Smooth muscle cell (in vitro differentiated cells): ENCODE results near the gene BRF1. TPM values are rescaled to one million over a fixed set of nuclear protein-coding genes. Genes with fewer than 3 reads are reported as not detected.

Experiments
- DNase-seq: peaks from one replicate; lab custom pipeline; 2025; ENCODE audit not compliant: unreplicated experiment; lab: John Stamatoyannopoulos, UW
- H2AFZ ChIP-seq: fragments of 200-600 bp; sonication (generic); 2 replicates; pipeline ENCODE4 v1.6.0; 2016; ENCODE audit warnings: antibody characterized with exemption, low read depth, mild to moderate bottlenecking
- H3F3A ChIP-seq: fragments of 200-600 bp; sonication (generic); 2 replicates; pipeline ENCODE4 v1.6.0; 2017; ENCODE audit warnings: antibody characterized with exemption, low read depth
- H3K27ac ChIP-seq: fragments of 200-600 bp; sonication (generic); 2 replicates; pipeline ENCODE4 v1.5.1; 2016; ENCODE audit warnings: low read depth, mild to moderate bottlenecking
- H3K27me3 ChIP-seq: fragments of 200-600 bp; sonication (generic); 2 replicates; pipeline ENCODE4 v1.6.1; 2016; ENCODE audit warnings: low read depth, mild to moderate bottlenecking
- H3K36me3 ChIP-seq: fragments of 200-600 bp; sonication (generic); 2 replicates; pipeline ENCODE4 v1.5.1; 2016; ENCODE audit warnings: low read depth
- H3K4me1 ChIP-seq: fragments of 200-600 bp; sonication (generic); 2 replicates; pipeline ENCODE4 v1.5.1; 2016; ENCODE audit warnings: low read depth
- H3K4me2 ChIP-seq: fragments of 200-600 bp; sonication (generic); 2 replicates; pipeline ENCODE4 v1.6.0; 2016; ENCODE audit warnings: mild to moderate bottlenecking
- H3K4me3 ChIP-seq: fragments of 200-600 bp; sonication (generic); 2 replicates; pipeline ENCODE4 v1.5.1; 2016; ENCODE audit warnings: mild to moderate bottlenecking
- H3K79me2 ChIP-seq: fragments of 200-600 bp; sonication (generic); 2 replicates; pipeline ENCODE4 v1.6.0; 2016; ENCODE audit warnings: low read depth, mild to moderate bottlenecking
- H3K9ac ChIP-seq: fragments of 200-600 bp; sonication (generic); 2 replicates; pipeline ENCODE4 v1.6.0; 2016; ENCODE audit warnings: low read depth
- H3K9me3 ChIP-seq: fragments of 200-600 bp; sonication (generic); replicated peaks from 2 replicates; pipeline ENCODE4 v1.5.1; 2016; ENCODE audit warnings: low read depth
- H4K20me1 ChIP-seq: fragments of 200-600 bp; sonication (generic); 2 replicates; pipeline ENCODE4 v1.6.0; 2016; ENCODE audit warnings: low read depth
- WGBS: methylation state at CpG from one replicate; pipeline ENCODE4 v1.1.7; 2016; ENCODE audit warnings: low lambda C conversion rate; 5-methylcytosine and 5-hydroxymethylcytosine counted together
- polyA plus RNA-seq: library from polyadenylated mRNA; unstranded; fragments of >200 nt; fragmentation: Nextera tagmentation; extraction: Ambion mirVana; gene quantifications from 2 replicates; pipeline ENCODE4 v1.2.1, GENCODE V29; 2016
- total RNA-seq: library from RNA; depleted of rRNA; stranded (reverse); fragments of >200 nt; gene quantifications from 2 replicates; pipeline ENCODE4 v1.2.3, GENCODE V29; 2014
- TF ChIP-seq, protein P1 (sequence below): fragments of 200-600 bp; sonication (generic); IDR thresholded peaks from 2 replicates; pipeline ENCODE4 v1.5.1; 2017; ENCODE audit warnings: borderline replicate concordance, mild to moderate bottlenecking, antibody characterized with exemption; ENCODE audit not compliant: insufficient read depth, poor library complexity, severe bottlenecking

The BRF1 gene
- total and polyA plus RNA-seq, 2 experiments from 2014 or later: 12.5 to 15.9 TPM

- Histone ChIP-seq H3K27me3 (peaks cover 38% of the 10 kb centered on the region), H3K79me2 (no peaks in the 10 kb centered on the region), H3K9ac (no peak overlapping the region), H4K20me1 (no peaks in the 10 kb centered on the region), H3K4me1 (peaks cover 17% of the 10 kb centered on the region), H3K4me3 (no peak overlapping the region), H2AFZ (no peak overlapping the region), H3K9me3 (no peaks in the 10 kb centered on the region), H3F3A (no peaks in the 10 kb centered on the region), H3K36me3 (no peaks in the 10 kb centered on the region), H3K27ac (no peak overlapping the region), H3K4me2 (no peak overlapping the region)
- TF ChIP-seq, protein P1, sequence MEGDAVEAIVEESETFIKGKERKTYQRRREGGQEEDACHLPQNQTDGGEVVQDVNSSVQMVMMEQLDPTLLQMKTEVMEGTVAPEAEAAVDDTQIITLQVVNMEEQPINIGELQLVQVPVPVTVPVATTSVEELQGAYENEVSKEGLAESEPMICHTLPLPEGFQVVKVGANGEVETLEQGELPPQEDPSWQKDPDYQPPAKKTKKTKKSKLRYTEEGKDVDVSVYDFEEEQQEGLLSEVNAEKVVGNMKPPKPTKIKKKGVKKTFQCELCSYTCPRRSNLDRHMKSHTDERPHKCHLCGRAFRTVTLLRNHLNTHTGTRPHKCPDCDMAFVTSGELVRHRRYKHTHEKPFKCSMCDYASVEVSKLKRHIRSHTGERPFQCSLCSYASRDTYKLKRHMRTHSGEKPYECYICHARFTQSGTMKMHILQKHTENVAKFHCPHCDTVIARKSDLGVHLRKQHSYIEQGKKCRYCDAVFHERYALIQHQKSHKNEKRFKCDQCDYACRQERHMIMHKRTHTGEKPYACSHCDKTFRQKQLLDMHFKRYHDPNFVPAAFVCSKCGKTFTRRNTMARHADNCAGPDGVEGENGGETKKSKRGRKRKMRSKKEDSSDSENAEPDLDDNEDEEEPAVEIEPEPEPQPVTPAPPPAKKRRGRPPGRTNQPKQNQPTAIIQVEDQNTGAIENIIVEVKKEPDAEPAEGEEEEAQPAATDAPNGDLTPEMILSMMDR: no peak
- no peak for DNase-seq
- WGBS: 100% methylated on average over 2 of the region's 4 CpGs
These were observed 102.2 kb downstream of the BRF1 start for GRCh38 chr14:105198588-105198987.

DNA sequence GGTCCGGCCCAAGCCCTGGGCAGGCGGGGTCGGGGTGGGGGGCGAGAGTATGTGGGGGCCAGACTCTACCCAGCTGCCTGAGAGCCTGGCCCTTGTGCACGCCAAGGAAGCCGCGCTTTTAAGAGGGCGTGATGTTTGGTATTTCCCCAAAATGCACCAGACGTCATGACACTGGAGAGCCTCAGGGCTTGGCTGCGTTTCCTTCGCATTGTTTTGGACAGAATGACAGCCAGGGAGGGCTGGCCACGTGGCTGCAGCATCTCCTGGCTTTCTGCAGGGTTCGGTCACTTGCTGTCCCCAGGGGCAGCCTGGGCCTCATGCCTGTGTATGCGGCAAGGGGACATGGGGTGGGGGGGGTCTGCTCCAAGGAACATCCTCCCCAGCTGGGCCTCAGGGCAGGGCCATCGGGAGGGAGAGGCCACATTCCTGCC is 103.6 kb downstream of the BRF1 start:
- no peak for DNase-seq
- WGBS: 38% methylated on average over 10 of the region's 15 CpGs
- no peaks in the 10 kb centered on the region for H3K36me3 ChIP-seq
- H2AFZ ChIP-seq: no peak overlapping the region
- no peaks in the 10 kb centered on the region for H3F3A ChIP-seq
- H3K27me3 ChIP-seq: peaks cover 38% of the 10 kb centered on the region
- H3K27ac ChIP-seq: no peak overlapping the region
- H3K79me2 ChIP-seq: no peaks in the 10 kb centered on the region
- H3K4me2 ChIP-seq: no peak overlapping the region
- H3K9ac ChIP-seq: no peak overlapping the region
- no peaks in the 10 kb centered on the region for H3K9me3 ChIP-seq
- H3K4me1 ChIP-seq: peaks cover 14% of the 10 kb centered on the region
- TF ChIP-seq, protein P1: no peak
- no peaks in the 10 kb centered on the region for H4K20me1 ChIP-seq
- H3K4me3 ChIP-seq: no peak overlapping the region

DNA sequence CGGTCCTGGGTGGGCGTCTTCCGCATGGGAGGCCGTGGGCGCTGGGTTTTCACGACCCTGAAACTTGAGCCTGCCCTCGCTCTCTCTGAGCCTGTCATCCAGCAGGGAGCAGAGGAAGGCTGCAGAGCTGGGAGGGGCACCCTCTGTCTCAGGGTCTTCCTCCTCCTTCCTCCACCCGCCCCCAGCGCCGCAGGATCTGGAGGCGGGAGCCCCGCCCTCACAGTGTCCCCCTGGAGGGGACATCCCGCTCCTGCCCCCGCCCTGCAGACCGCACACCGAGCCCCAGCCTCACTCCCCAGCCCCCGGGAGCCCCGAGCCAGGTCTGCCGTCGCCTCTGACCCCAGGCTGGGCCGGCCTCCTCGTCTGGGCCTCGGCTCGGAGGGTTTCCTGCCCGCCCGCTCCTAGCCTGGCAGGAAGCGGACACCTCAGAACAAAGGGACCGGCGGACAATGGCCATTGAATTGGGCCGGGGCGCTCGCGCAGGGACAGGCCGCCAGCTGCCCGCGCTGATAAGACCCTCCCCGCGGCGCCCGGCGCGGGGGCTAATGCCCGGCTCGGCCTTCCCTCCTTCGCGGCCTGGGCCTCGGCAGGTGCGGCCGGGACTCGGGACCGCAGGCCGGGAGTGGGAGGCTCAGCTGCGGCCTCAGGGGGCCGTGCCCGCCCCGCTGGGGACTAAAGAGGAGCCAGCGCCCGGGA is 104.4 kb downstream of the BRF1 start:
- no peaks in the 10 kb centered on the region for H3K79me2 ChIP-seq
- TF ChIP-seq, protein P1: no peak
- H2AFZ ChIP-seq: no peak overlapping the region
- H3F3A ChIP-seq: no peaks in the 10 kb centered on the region
- WGBS: 5% methylated on average over 53 of the region's 58 CpGs
- H3K9me3 ChIP-seq: no peaks in the 10 kb centered on the region
- H3K4me2 ChIP-seq: peak overlapping the region; percentile 75
- peak overlapping the region; percentile 35 for H3K4me3 ChIP-seq
- no peak overlapping the region for H3K9ac ChIP-seq
- no peaks in the 10 kb centered on the region for H3K36me3 ChIP-seq
- peaks cover 14% of the 10 kb centered on the region for H3K4me1 ChIP-seq
- no peaks in the 10 kb centered on the region for H4K20me1 ChIP-seq
- no peak for DNase-seq
- peaks cover 38% of the 10 kb centered on the region for H3K27me3 ChIP-seq
- H3K27ac ChIP-seq: no peak overlapping the region
